ENCODE results near the gene YJEFN3. TPM values are rescaled to one million over a fixed set of nuclear protein-coding genes. Genes with fewer than 3 reads are reported as not detected.

The YJEFN3 gene
- total and polyA plus RNA-seq, 2 of the 8 experiments (the other 6 are each of a cell fraction or from before 2014, with no cell fraction given): 5.7 to 9.4 TPM

DNA sequence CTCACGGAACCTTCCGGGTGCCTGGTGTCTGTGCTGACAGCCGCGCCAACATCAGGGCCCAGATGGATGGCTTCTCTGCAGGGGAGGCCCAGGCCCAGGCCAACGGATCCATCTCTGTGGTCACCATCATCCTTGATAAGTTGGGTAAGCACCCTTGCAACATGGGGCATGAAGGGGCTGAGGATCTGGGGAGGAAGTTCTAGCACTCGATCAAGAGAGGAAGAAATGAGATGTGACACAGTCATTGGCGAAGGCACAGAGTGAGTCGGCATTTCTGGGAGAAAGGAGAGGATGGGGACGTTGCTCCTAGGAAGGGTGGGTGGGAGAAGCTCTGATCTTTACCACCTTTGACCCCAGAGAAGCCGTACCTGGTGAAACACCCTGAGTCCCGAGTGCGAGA, 13.8 kb downstream of the YJEFN3 start:
- Histone ChIP-seq H3K4me1 (replicated peaks in 1 of 4; ENCODE audit: control insufficient read depth in 3 of 4, insufficient read depth in 4 of 4, low read length in 3 of 4) (peaks cover 0 to 8% (median 3%) of the 10 kb centered on the region in 4 experiments; a peak in 3 of 7 replicates), H3K79me2 (ENCODE audit: control insufficient read depth in 1 of 2, insufficient read depth in 2 of 2, low read length in 2 of 2) (no peaks in the 10 kb centered on the region), H3K4me3 (ENCODE audit: extremely low read depth in 1 of 4, insufficient read depth in 2 of 4, low read depth in 3 of 4, low read length in 4 of 4) (no peak overlapping the region), H2BK20ac (ENCODE audit: low read length) (0 out of 2 replicates have a peak overlapping the region, but pooled peaks have one; percentile 18), H3K4ac (replicated peaks; ENCODE audit: insufficient read length, low read depth, low read length) (no peak overlapping the region), H3K18ac (ENCODE audit: extremely low read depth, low read length) (no peak overlapping the region), H4K5ac (ENCODE audit: insufficient read length, low read depth, low read length) (no peak overlapping the region), H2BK5ac (ENCODE audit: low read depth, low read length) (no peak overlapping the region), H4K20me1 (replicated peaks in 1 of 2; ENCODE audit: control insufficient read depth in 1 of 2, insufficient read depth in 2 of 2, low read length in 2 of 2) (peaks cover 3% of the 10 kb centered on the region in 2 experiments), H2BK12ac (ENCODE audit: low read depth, low read length) (peak overlapping the region; percentile 75; the same call in 1 of the 2 replicates), H2AFZ (ENCODE audit: low read length) (no peak overlapping the region), H3K56ac (replicated peaks; ENCODE audit: insufficient read length, low read depth, low read length) (no peak overlapping the region), H3K14ac (ENCODE audit: insufficient read length) (no peak overlapping the region), H2AK5ac (ENCODE audit: low read depth, low read length) (no peak overlapping the region; the same call in 1 of the 2 replicates), H3K23ac (ENCODE audit: insufficient read length) (no peak overlapping the region), H3K27ac (ENCODE audit: low read depth, low read length) (no peak overlapping the region), H2BK120ac (replicated peaks; ENCODE audit: low read depth, low read length) (no peak overlapping the region), H4K8ac (ENCODE audit: extremely low read depth, insufficient read depth, low read length) (no peak overlapping the region), H2BK15ac (ENCODE audit: low read length) (no peak overlapping the region), H3K27me3 (replicated peaks in 1 of 4; ENCODE audit: control insufficient read depth in 3 of 4, extremely low read depth in 1 of 4, insufficient read depth in 3 of 4, low read length in 3 of 4) (peaks cover 6 to 26% (median 20%) of the 10 kb centered on the region in 4 experiments), H3K23me2 (ENCODE audit: low read depth, low read length) (peaks cover 9% of the 10 kb centered on the region; the same call in 1 of the 2 replicates), H3K79me1 (ENCODE audit: low read depth, low read length) (no peaks in the 10 kb centered on the region), H3K9me3 (ENCODE audit: insufficient read depth in 2 of 2, low read depth in 1 of 2, low read length in 1 of 2) (peaks cover 0 to 4% of the 10 kb centered on the region in 2 experiments; a peak in 1 of 4 replicates), H3K4me2 (ENCODE audit: insufficient read depth in 1 of 2, low read depth in 2 of 2, low read length in 2 of 2) (no peak overlapping the region), H4K91ac (replicated peaks; ENCODE audit: insufficient read length, low read length) (no peak overlapping the region), H3K9ac (replicated peaks in 1 of 4; ENCODE audit: extremely low read depth in 1 of 4, low read depth in 3 of 4, low read length in 3 of 4) (no peak overlapping the region), H3K36me3 (ENCODE audit: control insufficient read depth in 2 of 4, insufficient read depth in 4 of 4, low read length in 3 of 4) (no peaks in the 10 kb centered on the region)
- FAIRE-seq (no peak), DNase-seq (ENCODE audit: low read depth in 1 of 2, low spot score in 2 of 2) (no peak)
- TF ChIP-seq TBP (IDR thresholded peaks at IDR 0.05; ENCODE audit: low read depth, low read length) (no peak), HDAC6 (IDR thresholded peaks at IDR 0.05; ENCODE audit: low read depth, low read length) (no peak), ASH2L (IDR thresholded peaks at IDR 0.05; ENCODE audit: low read length) (no peak), EGR1 (IDR thresholded peaks at IDR 0.05; ENCODE audit: borderline replicate concordance, low read depth, low read length) (no peak), RNF2 (IDR thresholded peaks at IDR 0.05; ENCODE audit: borderline replicate concordance, low read depth, low read length, missing control alignments, poor library complexity, severe bottlenecking) (no peak), SIX5 (IDR thresholded peaks at IDR 0.05; ENCODE audit: low read depth, low read length) (no peak), NRF1 (IDR thresholded peaks at IDR 0.05; ENCODE audit: low read depth, low read length) (no peak), GABPA (IDR thresholded peaks at IDR 0.05; ENCODE audit: borderline replicate concordance, insufficient read depth, low read length) (no peak), CBX8 (IDR thresholded peaks at IDR 0.05; ENCODE audit: borderline replicate concordance, low read depth, low read length) (no peak), POU5F1 (IDR thresholded peaks at IDR 0.05; ENCODE audit: low read depth, low read length) (no peak), RFX5 (IDR thresholded peaks at IDR 0.05; ENCODE audit: borderline replicate concordance, low read depth, low read length) (no peak)
- 89% methylated on average over 12 of the region's 12 CpGs; no CpG with 5 or more reads in 1 of the 2 experiments for WGBS, 2 experiments (ENCODE audit: extremely low coverage in 1 of 2, insufficient coverage in 1 of 2, insufficient read length in 1 of 2, insufficient replicate concordance in 2 of 2, low coverage in 1 of 2, low lambda C conversion rate in 2 of 2, missing lambda C conversion rate in 1 of 2)
- POLR2A ChIA-PET (ENCODE audit: partially characterized antibody): interaction anchor here (1.0 to 1.8 kb wide), 3 partner anchors 9 to 27 kb away, joined by 3 to 4 read pairs (median 4); partner anchors contain the start of gene NDUFA13
- CTCF ChIA-PET (ENCODE audit: partially characterized antibody): interaction anchor here (1.6 to 15.7 kb wide), 3 partner anchors 10 to 21 kb away, joined by 6 to 223 read pairs (median 9); no protein-coding TSS in a partner anchor

Measured in H1 (cell line).